Rectal smooth muscle tissue (tissue), 1 donor: ENCODE measurements around the gene RAD51B.
"Not testable (repeated sequence)": the region's sequence is repeated elsewhere in the genome, so short reads cannot be mapped to it uniquely, and the experiment has no call there.

Experiments
- H3K27ac ChIP-seq: one replicate; pipeline ENCODE4 v1.7.0; 2013; ENCODE audit warnings: low read depth, low read length, inconsistent platforms
- H3K27me3 ChIP-seq: one replicate; pipeline ENCODE4 v1.7.0; 2013; ENCODE audit warnings: low read length; ENCODE audit not compliant: control insufficient read depth, insufficient read depth
- H3K36me3 ChIP-seq: one replicate; pipeline ENCODE4 v1.7.0; 2013; ENCODE audit warnings: low read length; ENCODE audit not compliant: control insufficient read depth, insufficient read depth
- H3K4me1 ChIP-seq: one replicate; pipeline ENCODE4 v1.7.0; 2013; ENCODE audit warnings: low read length; ENCODE audit not compliant: control insufficient read depth, insufficient read depth
- H3K4me3 ChIP-seq: one replicate; pipeline ENCODE4 v1.7.0; 2013; ENCODE audit warnings: low read length
- H3K9ac ChIP-seq: one replicate; pipeline ENCODE4 v1.7.0; 2013; ENCODE audit warnings: low read length

Gene RAD51B

DNA sequence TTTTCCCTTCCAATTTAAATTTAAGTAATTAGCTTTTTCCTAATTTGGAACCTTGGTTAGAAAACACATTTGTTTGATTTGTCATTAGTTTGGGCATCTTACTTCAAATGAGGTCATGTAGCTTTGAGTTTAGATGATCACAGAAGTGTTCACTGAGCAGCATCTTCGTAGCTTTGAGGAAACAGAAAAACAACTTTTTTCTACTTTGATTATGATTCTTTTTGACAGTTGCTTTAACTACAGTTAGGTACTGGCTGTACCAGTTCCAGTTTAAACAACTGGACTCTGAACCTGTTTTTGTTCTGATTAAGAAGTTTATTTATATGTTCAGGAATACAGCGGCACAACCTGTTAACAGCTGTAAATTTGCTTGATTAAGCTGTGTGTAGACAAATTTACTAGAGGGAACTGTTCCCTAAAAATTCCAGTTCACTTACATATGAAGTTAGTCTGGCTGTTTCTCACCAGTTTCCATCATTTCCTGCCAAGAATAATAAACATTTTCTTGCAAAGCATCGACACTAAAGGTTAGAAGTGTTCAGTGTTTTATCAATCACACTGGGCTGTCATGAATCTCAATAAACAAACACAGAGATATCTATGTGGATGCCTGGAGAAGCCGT lies 191.9 kb downstream of the RAD51B start:
- no peak overlapping the region for H3K4me3 ChIP-seq
- peak overlapping the region; percentile 89 for H3K27ac ChIP-seq
- peaks cover 23% of the 10 kb centered on the region for H3K4me1 ChIP-seq
- H3K36me3 ChIP-seq: no peaks in the 10 kb centered on the region
- no peaks in the 10 kb centered on the region for H3K27me3 ChIP-seq
- H3K9ac ChIP-seq: no peak overlapping the region

DNA sequence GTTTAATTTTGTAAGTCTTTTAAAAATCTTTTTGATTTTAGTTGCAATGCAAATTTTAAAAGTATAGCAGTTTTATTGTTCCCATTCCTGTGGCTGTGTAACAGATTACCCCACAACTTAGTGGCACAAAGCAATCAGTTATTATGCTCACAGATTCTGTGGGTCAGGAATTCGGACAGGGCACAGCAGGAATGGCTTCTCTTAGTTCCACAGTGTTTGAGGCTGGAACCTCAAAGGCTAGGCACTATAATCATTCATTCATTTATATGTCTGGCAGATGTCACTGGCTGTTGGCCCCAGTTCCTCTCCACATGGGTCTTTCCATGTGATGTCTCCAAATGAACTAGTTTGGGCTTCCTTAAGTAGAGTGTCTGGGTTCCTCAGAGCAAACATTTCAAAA lies 193.3 kb downstream of the RAD51B start:
- H3K4me1 ChIP-seq: peaks cover 25% of the 10 kb centered on the region
- no peaks in the 10 kb centered on the region for H3K27me3 ChIP-seq
- H3K9ac ChIP-seq: no peak overlapping the region
- H3K27ac ChIP-seq: peak overlapping the region; percentile 89
- no peaks in the 10 kb centered on the region for H3K36me3 ChIP-seq
- H3K4me3 ChIP-seq: no peak overlapping the region

DNA sequence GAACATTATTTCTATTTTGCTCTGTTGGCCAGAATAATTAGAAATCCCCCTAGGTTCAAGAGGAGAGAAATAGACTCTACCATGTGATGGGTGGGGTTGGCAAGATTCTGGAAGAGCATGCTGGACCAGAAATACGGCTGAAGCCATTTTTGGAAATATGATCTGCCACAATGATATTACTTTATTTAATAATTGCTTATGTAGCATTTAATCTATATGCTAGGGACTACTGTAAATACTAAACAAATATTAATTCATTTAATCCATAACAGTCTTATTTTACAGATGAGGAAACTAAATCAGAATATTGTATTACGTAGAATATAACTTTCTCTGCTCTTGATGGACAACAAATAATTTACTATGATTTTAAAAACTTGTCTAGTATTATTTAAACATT lies 193.7 kb downstream of the RAD51B start:
- Histone ChIP-seq H3K27ac (peak overlapping the region; percentile 89), H3K27me3 (no peaks in the 10 kb centered on the region), H3K4me1 (peaks cover 25% of the 10 kb centered on the region), H3K4me3 (no peak overlapping the region), H3K9ac (no peak overlapping the region), H3K36me3 (no peaks in the 10 kb centered on the region)

DNA sequence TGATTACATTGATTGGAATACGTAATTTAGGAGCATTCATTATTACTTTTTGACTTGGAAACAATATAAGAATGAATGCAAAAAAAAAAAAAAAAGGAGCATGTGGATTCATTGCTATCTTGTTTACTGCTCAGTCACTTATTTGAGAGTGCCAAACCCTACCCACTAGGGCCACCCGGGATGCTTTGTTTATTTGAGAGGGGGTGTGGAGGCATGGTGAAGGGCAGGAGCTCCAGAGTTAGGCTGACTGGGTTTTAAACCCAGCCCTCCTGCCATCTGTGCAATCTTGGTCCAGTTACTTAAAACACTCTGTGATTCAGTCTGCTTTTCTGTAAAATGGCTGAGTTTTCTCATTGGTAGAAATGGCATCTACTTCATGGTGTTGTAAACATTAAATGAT lies 195.2 kb downstream of the RAD51B start:
- H3K9ac ChIP-seq: no peak overlapping the region
- no peaks in the 10 kb centered on the region for H3K36me3 ChIP-seq
- peaks cover 29% of the 10 kb centered on the region for H3K4me1 ChIP-seq
- no peak overlapping the region for H3K4me3 ChIP-seq
- H3K27me3 ChIP-seq: no peaks in the 10 kb centered on the region
- peak overlapping the region; percentile 83 for H3K27ac ChIP-seq

DNA sequence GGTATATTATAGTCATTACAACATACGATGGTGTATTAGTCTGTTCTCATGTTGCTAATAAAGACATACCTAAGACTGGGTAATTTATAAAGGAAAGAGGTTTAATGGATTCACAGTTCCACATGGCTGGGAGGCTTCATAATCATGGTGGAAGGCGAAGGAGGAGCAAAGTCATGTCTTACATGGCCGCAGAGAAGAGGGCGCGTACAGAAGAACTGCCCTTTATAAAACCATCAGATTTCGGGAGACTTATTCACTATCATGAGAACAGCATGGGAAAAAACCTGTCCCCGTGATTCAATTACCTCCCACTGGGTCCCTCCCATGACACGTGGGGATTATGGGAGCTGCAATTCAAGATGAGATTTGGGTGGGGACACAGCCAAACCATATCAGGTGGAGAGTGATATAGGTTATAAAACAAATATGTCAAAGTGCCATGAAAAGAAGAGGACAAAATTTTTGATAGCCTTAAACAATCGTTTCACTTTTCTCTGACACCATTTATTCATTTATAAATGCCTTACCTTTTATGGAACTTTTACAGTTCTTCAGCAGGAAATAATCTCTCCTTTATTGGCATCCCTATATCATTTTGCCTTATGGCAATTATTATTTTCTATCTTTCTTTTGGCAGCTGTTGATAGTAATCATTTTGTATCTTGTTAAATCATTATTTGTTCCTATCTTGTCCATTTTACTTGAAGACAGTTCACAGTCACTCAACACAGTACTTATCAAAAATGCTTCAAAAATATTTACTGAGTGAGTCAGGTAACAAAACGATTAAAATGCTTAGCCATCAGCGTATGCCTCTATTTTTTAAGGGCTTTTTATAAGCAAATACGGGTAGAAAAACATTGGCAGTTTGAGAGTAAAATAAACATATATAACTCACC lies 196.0 kb downstream of the RAD51B start:
- no peak overlapping the region for H3K9ac ChIP-seq
- H3K4me1 ChIP-seq: peaks cover 28% of the 10 kb centered on the region
- no peak overlapping the region for H3K4me3 ChIP-seq
- H3K27me3 ChIP-seq: no peaks in the 10 kb centered on the region
- no peaks in the 10 kb centered on the region for H3K36me3 ChIP-seq
- peak overlapping the region; percentile 83 for H3K27ac ChIP-seq

DNA sequence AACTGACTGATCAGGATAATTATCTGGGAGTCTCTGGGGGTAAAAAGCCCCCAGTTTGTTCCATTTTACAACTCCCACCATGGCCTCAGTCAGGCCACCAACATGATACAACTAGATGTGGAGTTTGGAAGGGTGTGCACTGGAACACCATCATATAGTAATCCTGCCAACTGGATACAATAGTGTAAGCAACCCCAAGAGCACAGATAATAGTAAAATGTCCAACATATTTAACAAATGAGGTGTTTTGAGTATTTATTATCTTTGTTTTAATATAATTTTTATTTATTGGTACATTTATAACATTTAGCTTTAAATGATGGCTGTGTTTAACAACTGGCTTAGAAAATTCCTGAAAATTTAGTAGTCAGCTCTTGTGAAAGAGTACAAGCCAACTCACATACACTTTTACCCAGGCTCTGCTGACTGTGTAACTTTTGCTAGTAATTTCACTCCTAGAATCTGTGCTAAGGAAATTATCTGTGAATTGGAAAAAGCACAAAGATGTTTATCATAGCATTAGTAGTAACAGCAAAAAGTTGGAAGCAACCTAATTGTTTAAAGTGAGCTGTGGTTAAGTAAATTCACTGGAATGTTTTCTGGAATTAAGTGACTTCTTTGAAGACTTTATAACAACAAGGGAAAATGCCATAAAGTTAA lies 196.8 kb downstream of the RAD51B start:
- Histone ChIP-seq H3K9ac (no peak overlapping the region), H3K4me1 (peaks cover 22% of the 10 kb centered on the region), H3K27me3 (no peaks in the 10 kb centered on the region), H3K4me3 (no peak overlapping the region), H3K36me3 (no peaks in the 10 kb centered on the region), H3K27ac (peak overlapping the region; percentile 83)

DNA sequence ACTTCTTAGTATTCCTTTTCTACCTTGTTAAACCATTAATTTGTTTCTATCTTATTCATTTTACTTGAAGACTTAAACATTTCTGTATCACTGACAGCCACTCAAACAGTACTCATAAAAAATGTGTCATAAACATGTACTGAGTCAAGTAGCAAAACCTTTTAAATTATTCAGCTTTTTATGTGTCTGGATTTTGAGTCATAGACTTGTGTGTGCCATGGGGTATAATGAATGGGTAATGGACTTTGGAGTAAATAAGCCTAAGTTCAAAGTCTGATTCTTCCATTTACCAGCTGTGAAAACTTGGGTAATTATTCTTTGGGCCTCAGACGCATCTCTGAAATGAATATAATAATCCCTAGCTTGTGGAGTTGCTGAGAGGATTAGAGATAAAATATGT lies 199.0 kb downstream of the RAD51B start:
- no peak overlapping the region for H3K9ac ChIP-seq
- peak overlapping the region; percentile 44 for H3K27ac ChIP-seq
- peaks cover 8% of the 10 kb centered on the region for H3K4me1 ChIP-seq
- H3K36me3 ChIP-seq: no peaks in the 10 kb centered on the region
- no peaks in the 10 kb centered on the region for H3K27me3 ChIP-seq
- H3K4me3 ChIP-seq: no peak overlapping the region

DNA sequence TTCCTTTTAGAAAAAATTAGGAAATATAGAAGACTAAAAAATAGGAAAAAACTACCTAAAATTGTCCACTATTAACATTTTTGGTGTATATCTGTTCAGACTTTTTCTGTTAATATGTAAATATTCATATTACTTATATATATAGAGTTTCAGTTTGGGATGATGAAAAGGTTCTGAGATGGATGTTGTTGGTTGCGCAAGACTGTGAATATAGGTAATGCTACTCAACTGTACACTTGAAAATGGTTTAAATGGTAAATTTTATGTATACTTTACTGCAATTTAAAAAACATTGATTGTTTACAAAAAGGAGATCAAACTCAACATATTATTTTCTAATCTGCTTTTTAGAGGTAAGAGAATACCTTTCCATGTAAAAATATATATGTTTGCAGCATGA lies 200.9 kb downstream of the RAD51B start:
- H3K4me3 ChIP-seq: no peak overlapping the region
- H3K36me3 ChIP-seq: no peaks in the 10 kb centered on the region
- no peak overlapping the region for H3K27ac ChIP-seq
- H3K4me1 ChIP-seq: peaks cover 8% of the 10 kb centered on the region
- no peaks in the 10 kb centered on the region for H3K27me3 ChIP-seq
- H3K9ac ChIP-seq: no peak overlapping the region

DNA sequence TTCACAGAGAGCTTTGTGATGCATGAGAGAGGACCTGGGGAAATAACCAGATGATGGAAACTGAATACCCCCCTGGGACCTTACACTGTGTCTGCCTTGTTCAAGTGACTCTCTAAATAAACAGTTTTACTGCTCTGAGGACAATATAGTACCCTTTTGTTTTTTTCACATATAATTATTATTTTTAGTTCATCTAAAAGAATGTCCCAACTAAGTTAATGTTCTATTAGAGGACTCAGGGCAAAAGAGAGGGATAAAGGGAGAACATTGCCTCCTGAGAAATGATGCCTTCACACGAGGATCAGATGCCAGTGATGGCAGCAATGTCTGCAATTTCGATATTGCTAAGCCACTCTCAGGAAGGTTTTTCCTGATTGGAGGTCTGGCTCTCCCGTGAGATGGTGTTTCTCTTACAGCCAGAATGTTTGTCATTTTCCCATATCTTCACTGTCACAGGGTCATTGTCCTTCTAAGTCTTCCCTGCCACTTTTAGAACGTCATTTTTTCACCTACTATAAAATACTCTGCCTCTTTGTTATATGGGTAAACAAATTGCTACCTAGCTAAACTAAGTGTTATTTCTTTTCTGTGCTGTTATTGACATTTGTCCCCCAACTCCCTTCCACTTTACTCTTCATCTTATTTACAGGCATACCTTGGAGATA lies 201.6 kb downstream of the RAD51B start:
- no peak overlapping the region for H3K4me3 ChIP-seq
- no peak overlapping the region for H3K27ac ChIP-seq
- no peak overlapping the region for H3K9ac ChIP-seq
- H3K4me1 ChIP-seq: peaks cover 8% of the 10 kb centered on the region
- no peaks in the 10 kb centered on the region for H3K36me3 ChIP-seq
- H3K27me3 ChIP-seq: no peaks in the 10 kb centered on the region

DNA sequence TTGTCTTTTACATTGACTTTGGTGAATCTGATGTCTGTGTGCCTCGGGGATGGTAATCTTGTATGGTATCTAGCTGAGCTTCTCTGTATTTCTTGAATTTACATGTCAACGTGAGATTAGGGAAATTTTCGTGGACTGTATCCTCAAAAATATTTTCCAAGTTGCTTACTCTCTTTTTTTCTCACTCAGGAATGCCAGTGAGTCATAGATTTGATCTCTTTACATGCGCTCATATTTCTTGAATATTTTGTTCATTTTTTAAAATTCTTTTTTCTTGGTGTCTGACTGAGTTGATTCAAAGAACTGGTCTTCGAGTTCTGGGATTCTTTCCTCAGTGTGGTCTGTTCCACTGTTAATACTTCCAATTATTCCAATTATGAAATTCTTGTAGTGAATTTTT lies 207.7 kb downstream of the RAD51B start:
- H3K9ac ChIP-seq: no peak overlapping the region
- no peaks in the 10 kb centered on the region for H3K27me3 ChIP-seq

DNA sequence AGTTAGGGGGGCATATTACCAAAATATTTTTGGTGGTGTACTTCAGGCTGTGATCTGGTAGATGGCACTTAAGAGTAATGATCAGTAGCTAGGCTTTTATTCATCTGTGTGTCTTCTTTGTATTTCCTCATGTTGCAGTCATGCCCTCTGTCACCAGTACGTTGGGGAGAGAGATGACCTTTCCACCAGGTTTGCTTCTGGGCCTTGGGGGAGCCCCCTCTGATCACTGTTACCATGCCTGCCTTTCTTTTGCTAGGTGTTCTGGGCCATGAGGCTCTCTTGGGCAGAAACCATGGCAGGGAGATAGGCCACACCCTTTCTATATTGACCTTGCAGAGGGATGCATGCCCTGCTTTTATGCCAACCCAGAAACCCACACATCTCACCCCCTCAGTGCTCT lies 208.5 kb downstream of the RAD51B start:
- H3K36me3 ChIP-seq: no peaks in the 10 kb centered on the region
- no peak overlapping the region for H3K4me3 ChIP-seq
- no peaks in the 10 kb centered on the region for H3K4me1 ChIP-seq
- H3K27me3 ChIP-seq: no peaks in the 10 kb centered on the region
- H3K9ac ChIP-seq: no peak overlapping the region
- H3K27ac ChIP-seq: no peak overlapping the region

More for the DNA sequence above, 207.7 kb downstream of the RAD51B start:
- H3K36me3 ChIP-seq: no peaks in the 10 kb centered on the region
- H3K27ac ChIP-seq: no peak overlapping the region
- H3K4me1 ChIP-seq: no peaks in the 10 kb centered on the region
- H3K4me3 ChIP-seq: no peak overlapping the region

DNA sequence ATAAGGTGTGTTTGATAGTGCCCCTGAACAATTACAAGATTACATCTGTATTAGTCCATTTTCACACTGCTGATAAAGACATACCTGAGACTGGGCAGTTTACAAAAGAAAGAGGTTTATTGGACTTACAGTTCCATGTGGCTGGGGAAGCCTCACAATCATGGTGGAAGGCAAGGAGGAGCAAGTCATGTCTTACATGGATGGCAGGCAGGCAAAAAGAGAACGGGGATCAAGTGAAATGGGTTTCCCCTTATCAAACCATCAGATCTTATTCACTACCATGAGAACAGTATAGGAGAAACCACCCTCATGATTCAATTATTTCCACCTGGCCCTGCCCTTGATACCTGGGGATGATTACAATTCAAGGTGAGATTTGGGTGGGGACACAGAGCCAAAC lies 211.4 kb downstream of the RAD51B start:
- not testable (repeated sequence) for H3K9ac ChIP-seq

More for the DNA sequence above, 211.4 kb downstream of the RAD51B start:
- not testable (repeated sequence) for H3K27ac ChIP-seq, H3K4me3 ChIP-seq, H3K27me3 ChIP-seq, H3K36me3 ChIP-seq
- peaks cover 14% of the 10 kb centered on the region for H3K4me1 ChIP-seq
